WTC11 (cell line): ENCODE data around the gene MGAT2.

Experiments used
- CTCF ChIP-seq: fragments of 200-600 bp; IDR thresholded peaks from 2 replicates; pipeline ENCODE4 v1.8.0; 2022; ENCODE audit warnings: antibody characterized with exemption
- E2F4 ChIP-seq: sonication (generic); formaldehyde crosslinking; IDR thresholded peaks from 2 replicates; pipeline ENCODE4 v1.8.1; 2022; ENCODE audit warnings: low read depth, mild to moderate bottlenecking, moderate library complexity, missing genetic modification reagents, borderline replicate concordance
- OVOL2 ChIP-seq: fragments of 250-450 bp; sonication (Bioruptor Pico); IDR thresholded peaks from 2 replicates; pipeline ENCODE4 v1.9.0; 2021; ENCODE audit warnings: mild to moderate bottlenecking, borderline replicate concordance
- PREB ChIP-seq: sonication (generic); formaldehyde crosslinking; IDR thresholded peaks from 2 replicates; pipeline ENCODE4 v1.8.1; 2022; ENCODE audit warnings: mild to moderate bottlenecking, missing genetic modification reagents, moderate library complexity, borderline replicate concordance
- ZBTB43 ChIP-seq: sonication (generic); formaldehyde crosslinking; IDR thresholded peaks from 2 replicates; pipeline ENCODE4 v1.8.1; 2023; ENCODE audit warnings: mild to moderate bottlenecking, missing genetic modification reagents

GRCh38 chr14:49584058-49584457 is 36.5 kb upstream of the MGAT2 start:
- TF ChIP-seq OVOL2 (CRISPR knock-in tag) (no peak), CTCF (no peak), PREB (no peak), E2F4 (no peak), ZBTB43 (CRISPR knock-in tag) (no peak)
